ENCODE data around the gene CLRN1.

- TF ChIP-seq CTCF (IDR thresholded peaks at IDR 0.05; ENCODE audit: borderline replicate concordance, extremely low read depth, low read length, poor library complexity, severe bottlenecking) (no peak), EZH2 (IDR thresholded peaks at IDR 0.05; ENCODE audit: borderline replicate concordance, low read depth, low read length, severe bottlenecking) (no peak)
These were observed 1.7 kb downstream of the CLRN1 start for GRCh38 chr3:150970665-150971324.

Measured in DND-41 (cell line).